Heart left ventricle (tissue), 16 donors: Measurements from ENCODE around the gene DHFR. TPM values are rescaled to one million over a fixed set of nuclear protein-coding genes. Genes with fewer than 3 reads are reported as not detected.

ENCODE experiments used
- ATAC-seq, 4 donors: fragments of 200-7000 bp; cut with Tn5 transposase; one replicate each; pipeline ENCODE4 v1.9.1; 2020 to 2022; ENCODE audit warnings: moderate library complexity in 4 of 4, mild to moderate bottlenecking in 3 of 4, moderate number of reproducible peaks in 1 of 4
- DNase-seq, 5 donors: peaks; one replicate each; pipeline ENCODE4 v3.0.0-alpha.2; 2020
- H3K27ac ChIP-seq, 12 donors: fragments of 200-600 bp; sonication (generic) in 4 of 12; one replicate each; pipeline versions ENCODE4 v1.5.0 to v1.8.0; 2016 to 2022; ENCODE audit warnings: mild to moderate bottlenecking in 2 of 12
- H3K27me3 ChIP-seq, 9 donors: fragments of 200-600 bp; sonication (generic) in 2 of 9; one replicate each; pipeline versions ENCODE4 v1.5.1 to v1.8.0; 2016 to 2022; ENCODE audit warnings: mild to moderate bottlenecking in 3 of 9
- H3K36me3 ChIP-seq, 9 donors: fragments of 200-600 bp; sonication (generic) in 2 of 9; one replicate each; pipeline versions ENCODE4 v1.5.0 to v1.8.0; 2018 to 2022; ENCODE audit warnings: mild to moderate bottlenecking in 2 of 9
- H3K4me1 ChIP-seq, 12 donors: fragments of 200-600 bp; sonication (generic) in 4 of 12; one replicate each; pipeline versions ENCODE4 v1.5.0 to v1.8.0; 2016 to 2022; ENCODE audit warnings: mild to moderate bottlenecking in 3 of 12
- H3K4me3 ChIP-seq, 12 donors: fragments of 200-600 bp; sonication (generic) in 4 of 12; one replicate each; pipeline versions ENCODE4 v1.5.0 to v1.8.0; 2017 to 2022; ENCODE audit warnings: mild to moderate bottlenecking in 9 of 12, moderate library complexity in 4 of 12
- H3K9me3 ChIP-seq, 12 donors: fragments of 200-600 bp; sonication (generic) in 4 of 12; one replicate each; pipeline versions ENCODE4 v1.5.0 to v1.8.0; 2016 to 2022; ENCODE audit warnings: mild to moderate bottlenecking in 1 of 12
- CTCF ChIP-seq, 12 donors: fragments of 200-600 bp; sonication (generic) in 4 of 12; IDR thresholded peaks; one replicate each; pipeline versions ENCODE4 v1.5.0 to v1.8.0; 2018 to 2022; ENCODE audit warnings: antibody characterized with exemption in 12 of 12, mild to moderate bottlenecking in 5 of 12
- POLR2A ChIP-seq, 2 donors: fragments of 450-650 bp; IDR thresholded peaks; one replicate each; pipeline ENCODE4 v1.6.1; 2017; ENCODE audit warnings: antibody characterized with exemption in 2 of 2, mild to moderate bottlenecking in 2 of 2, moderate library complexity in 2 of 2
- WGBS, 4 donors: extraction: QIAGEN DNeasy Blood & Tissue Kit in 2 of 4; methylation state at CpG; one replicate each; pipeline versions ENCODE4 v1.1.5 to v1.1.7; 2013 to 2018; 5-methylcytosine and 5-hydroxymethylcytosine counted together
- intact Hi-C, 10 donors: fragments of 100-400 bp; cut with DNase I; formaldehyde crosslinking; loops; one replicate each; pipeline versions ENCODE4 v1.11.1 to v1.14.2; 2022
- polyA plus RNA-seq, 2 donors: library from polyadenylated mRNA; stranded (reverse); fragments of 200-250 nt; gene quantifications; one replicate each; pipeline ENCODE4 v1.2.3, GENCODE V29; 2013
- total RNA-seq, 9 donors: library from RNA; depleted of rRNA in 2 of 9; stranded (reverse); fragments of >200 nt in 2 of 9; fragmentation: NEBNext Ultra II Directional in 3 of 9; extraction: Animal tissue kit (Norgen Biotek cat#: 25700) in 3 of 9; gene quantifications; one replicate each; pipeline versions ENCODE4 v1.1.0 to v1.2.4, GENCODE V29; 2016 to 2023
- donor health status: ischemic (EF 13 %, LVEDD 7.1; RV severe dilation, severe dysfunction).
- donor health status: healthy with polysubstance abuse.
- donor health status: DM: no; HTN: yes; CAD: no.
- donor health status: DM: no; HTN: no; CAD: no.
- donor health status: ischemic (EF 25% LVEDD 6.9; RV normal size, moderate dysfunction).
- donor health status: ischemic (EF 25% LVEDD 5.7; RV mildly dilated, moderate dysfunction).
- donor health status: healthy.
- donor health status: DM: yes; HTN: yes; CAD: no.
- donor health status: ischemic (EF 35%, LVEDD 5.7; RV mildly dilated, moderate dysfunction).
- donor health status: nonischemic (EF 11% LVEDD 7.7; RV severe dilation, severe dysfunction).
- donor health status: DM: yes; HTN: yes; CAD: no.
- donor health status: PGD.
- donor health status: ischemic (EF 29% LVEDD 5.4; RV normal size, mild dysfunction).
- donor health status: nonischemic (EF 23%, LVEDD 6.1; RV moderate dilation, normal function).

DHFR gene
- total and polyA plus RNA-seq, 11 donors, result 1.6 to 18.9 (median 9.6) TPM

- DNase-seq, result no peak
- 77 to 95% (median 86%) methylated on average over 1 of the region's 1 CpG for WGBS, 4 donors
- no peak overlapping the region for H3K4me3 ChIP-seq
- TF ChIP-seq POLR2A (IDR thresholded peaks at IDR 0.05) (no peak), CTCF (IDR thresholded peaks at IDR 0.05) (no peak)
- intact Hi-C loops, result no loop called here
- H3K9me3 ChIP-seq, result no peaks in the 10 kb centered on the region
- no peak for ATAC-seq
- no peaks in the 10 kb centered on the region for H3K36me3 ChIP-seq
- no peaks in the 10 kb centered on the region for H3K4me1 ChIP-seq
- H3K27ac ChIP-seq, result no peak overlapping the region
- no peaks in the 10 kb centered on the region for H3K27me3 ChIP-seq
Observed at GRCh38 chr5:80619086-80619485, 35.7 kb downstream of the DHFR start.

GRCh38 chr5:80618438-80618837 lies 36.3 kb downstream of the DHFR start:
- Histone ChIP-seq H3K9me3 (no peaks in the 10 kb centered on the region), H3K4me1 (no peaks in the 10 kb centered on the region), H3K36me3 (no peaks in the 10 kb centered on the region), H3K4me3 (no peak overlapping the region), H3K27me3 (no peaks in the 10 kb centered on the region), H3K27ac (no peak overlapping the region)
- WGBS, 4 donors, result 91 to 100% (median 96%) methylated on average over 4 of the region's 4 CpGs
- ATAC-seq (no peak), DNase-seq (no peak)
- TF ChIP-seq CTCF (IDR thresholded peaks at IDR 0.05) (no peak), POLR2A (IDR thresholded peaks at IDR 0.05) (no peak)
- intact Hi-C loops, result no loop called here

- ATAC-seq (no peak), DNase-seq (no peak)
- Histone ChIP-seq H3K4me1 (no peaks in the 10 kb centered on the region), H3K27me3 (no peaks in the 10 kb centered on the region), H3K9me3 (no peaks in the 10 kb centered on the region), H3K36me3 (no peaks in the 10 kb centered on the region), H3K27ac (no peak overlapping the region), H3K4me3 (no peak overlapping the region)
- 78 to 82% (median 81%) methylated on average over 17 of the region's 17 CpGs for WGBS, 4 donors
- TF ChIP-seq CTCF (IDR thresholded peaks at IDR 0.05) (no peak), POLR2A (IDR thresholded peaks at IDR 0.05) (no peak)
- intact Hi-C loops, result no loop called here
Observed at GRCh38 chr5:80615266-80615914, 39.4 kb downstream of the DHFR start.

GRCh38 chr5:80609692-80610091 lies 45.1 kb downstream of the DHFR start:
- DNase-seq, result no peak
- WGBS, 4 donors, result 68 to 95% (median 84%) methylated on average over 1 of the region's 1 CpG

More at GRCh38 chr5:80609692-80610091, 45.1 kb downstream of the DHFR start:
- H3K4me1 ChIP-seq, result peaks cover 0 to 5% (median 0%) of the 10 kb centered on the region in 12 donors
- H3K27ac ChIP-seq, result no peak overlapping the region
- TF ChIP-seq CTCF (IDR thresholded peaks at IDR 0.05) (no peak), POLR2A (IDR thresholded peaks at IDR 0.05) (no peak)
- H3K27me3 ChIP-seq, result no peaks in the 10 kb centered on the region
- H3K36me3 ChIP-seq, result no peaks in the 10 kb centered on the region
- H3K9me3 ChIP-seq, result peaks cover 0 to 14% (median 0%) of the 10 kb centered on the region in 12 donors
- H3K4me3 ChIP-seq, result no peak overlapping the region
- intact Hi-C loops, result no loop called here
- ATAC-seq, result no peak
